ENCODE measurements around the gene GUCD1. TPM values are rescaled to one million over a fixed set of nuclear protein-coding genes. Genes with fewer than 3 reads are reported as not detected.
A peak's percentile ranks its signal among the peaks of the same experiment; 100 is the strongest.

Gene GUCD1
- total and polyA plus RNA-seq, 2 of the 13 experiments (the other 11 are each of a cell fraction or from before 2014, with no cell fraction given), result 128 to 245 TPM

- ChIA-PET POLR2A (interaction anchor here (0.6 to 7.9 kb wide), 7 partner anchors 10 to 26 kb away, joined by 3 to 75 read pairs (median 4); partner anchors contain the start of genes GUCD1, LRRC75B and SNRPD3), CTCF (ENCODE audit: low intra/inter-chr PET ratio, low total read pairs) (no interaction called here)
- Histone ChIP-seq H3K27ac (ENCODE audit: extremely low read length, insufficient read depth, low read length) (peak overlapping the region; percentile 32), H3K4me2 (ENCODE audit: low read depth, low read length) (no peak overlapping the region), H3K79me2 (ENCODE audit: insufficient read depth, low read length) (peaks cover 60% of the 10 kb centered on the region), H3K4me1 (ENCODE audit: insufficient read depth, low read length) (peaks cover 87% of the 10 kb centered on the region), H3K4me3 (replicated peaks in 1 of 3; ENCODE audit: insufficient read depth in 1 of 3, low read depth in 2 of 3, low read length in 3 of 3) (no peak overlapping the region), H3K9ac (ENCODE audit: insufficient read depth, low read depth, low read length) (no peak overlapping the region), H4K20me1 (ENCODE audit: insufficient read depth, low read length) (peaks cover 17% of the 10 kb centered on the region; the same call in 1 of the 2 replicates), H3K9me3 (ENCODE audit: low read length) (no peaks in the 10 kb centered on the region), H2AFZ (ENCODE audit: low read length) (no peak overlapping the region), H3K27me3 (ENCODE audit: control insufficient read depth in 1 of 2, insufficient read depth in 2 of 2, low read length in 2 of 2) (no peaks in the 10 kb centered on the region), H3K36me3 (replicated peaks in 1 of 2; ENCODE audit: control insufficient read depth in 1 of 2, insufficient read depth in 2 of 2, low read length in 2 of 2) (peaks cover 28 to 61% of the 10 kb centered on the region in 2 experiments)
- in situ Hi-C loops (cut with HindIII; ENCODE audit: extremely low pct_ligation_motif_present, low pct_unique_long_range_greater_than_20kb) (no loop called here), intact Hi-C loops (cut with micrococcal nuclease; ENCODE audit: unreplicated experiment) (no loop called here)
- 94% methylated on average over 8 of the region's 8 CpGs for WGBS (ENCODE audit: low lambda C conversion rate)
- TF ChIP-seq ZNF878 (CRISPR knock-in tag; IDR thresholded peaks at IDR 0.05) (no peak), ZHX2 (IDR thresholded peaks at IDR 0.05; ENCODE audit: low read depth) (no peak), ZHX2 (CRISPR knock-in tag; IDR thresholded peaks at IDR 0.05; ENCODE audit: borderline replicate concordance) (no peak), RBM22 (optimal IDR thresholded peaks at IDR 0.05; ENCODE audit: low read length) (peak; percentile 43), PCBP2 (optimal IDR thresholded peaks at IDR 0.05; ENCODE audit: low read depth, low read length, poor library complexity, severe bottlenecking) (no peak)
- FAIRE-seq (no peak), DNase-seq (ENCODE audit: low spot score) (no peak), ATAC-seq (no peak)
- BruUV-seq (replicated peaks), result no TSS peak
Observed at GRCh38 chr22:24566899-24567511, 12.1 kb upstream of the GUCD1 start.
